Osteocyte (in vitro differentiated cells): Measurements from ENCODE around the gene RAB40B. TPM values are rescaled to one million over a fixed set of nuclear protein-coding genes. Genes with fewer than 3 reads are reported as not detected.

ENCODE experiments used
- DNase-seq: peaks from one replicate; pipeline ENCODE4 v3.0.0; 2021; ENCODE audit warnings: mixed read lengths; ENCODE audit not compliant: unreplicated experiment; ENCODE audit errors: extremely low spot score
- H3K27ac Mint-ChIP-seq: one replicate; pipeline ENCODE4 v1.8.0; 2021; ENCODE audit warnings: mild to moderate bottlenecking, mixed read lengths; ENCODE audit not compliant: unreplicated experiment
- H3K27me3 Mint-ChIP-seq: one replicate; pipeline ENCODE4 v1.8.0; 2021; ENCODE audit warnings: mixed read lengths; ENCODE audit not compliant: unreplicated experiment
- H3K36me3 Mint-ChIP-seq: one replicate; pipeline ENCODE4 v1.8.0; 2021; ENCODE audit warnings: mixed read lengths; ENCODE audit not compliant: unreplicated experiment
- H3K4me1 Mint-ChIP-seq: one replicate; pipeline ENCODE4 v1.8.0; 2021; ENCODE audit warnings: mixed read lengths; ENCODE audit not compliant: unreplicated experiment
- H3K4me3 Mint-ChIP-seq: one replicate; pipeline ENCODE4 v1.8.0; 2021; ENCODE audit warnings: mild to moderate bottlenecking, moderate library complexity, mixed read lengths; ENCODE audit not compliant: unreplicated experiment
- H3K9me3 Mint-ChIP-seq: one replicate; pipeline ENCODE4 v1.8.0; 2021; ENCODE audit warnings: mixed read lengths; ENCODE audit not compliant: unreplicated experiment
- total RNA-seq: library from RNA; stranded (reverse); gene quantifications from 2 replicates; pipeline ENCODE4 v1.2.1, GENCODE V29; 2021
- TF ChIP-seq, protein P1 (sequence below): fragments of 200-600 bp; sonication (generic); IDR thresholded peaks from 2 replicates; pipeline ENCODE4 v1.5.0; 2021; ENCODE audit warnings: antibody characterized with exemption, mild to moderate bottlenecking, moderate library complexity

RAB40B gene
- total RNA-seq, 1 donor from 2014 or later, result 13.4 TPM

DNA sequence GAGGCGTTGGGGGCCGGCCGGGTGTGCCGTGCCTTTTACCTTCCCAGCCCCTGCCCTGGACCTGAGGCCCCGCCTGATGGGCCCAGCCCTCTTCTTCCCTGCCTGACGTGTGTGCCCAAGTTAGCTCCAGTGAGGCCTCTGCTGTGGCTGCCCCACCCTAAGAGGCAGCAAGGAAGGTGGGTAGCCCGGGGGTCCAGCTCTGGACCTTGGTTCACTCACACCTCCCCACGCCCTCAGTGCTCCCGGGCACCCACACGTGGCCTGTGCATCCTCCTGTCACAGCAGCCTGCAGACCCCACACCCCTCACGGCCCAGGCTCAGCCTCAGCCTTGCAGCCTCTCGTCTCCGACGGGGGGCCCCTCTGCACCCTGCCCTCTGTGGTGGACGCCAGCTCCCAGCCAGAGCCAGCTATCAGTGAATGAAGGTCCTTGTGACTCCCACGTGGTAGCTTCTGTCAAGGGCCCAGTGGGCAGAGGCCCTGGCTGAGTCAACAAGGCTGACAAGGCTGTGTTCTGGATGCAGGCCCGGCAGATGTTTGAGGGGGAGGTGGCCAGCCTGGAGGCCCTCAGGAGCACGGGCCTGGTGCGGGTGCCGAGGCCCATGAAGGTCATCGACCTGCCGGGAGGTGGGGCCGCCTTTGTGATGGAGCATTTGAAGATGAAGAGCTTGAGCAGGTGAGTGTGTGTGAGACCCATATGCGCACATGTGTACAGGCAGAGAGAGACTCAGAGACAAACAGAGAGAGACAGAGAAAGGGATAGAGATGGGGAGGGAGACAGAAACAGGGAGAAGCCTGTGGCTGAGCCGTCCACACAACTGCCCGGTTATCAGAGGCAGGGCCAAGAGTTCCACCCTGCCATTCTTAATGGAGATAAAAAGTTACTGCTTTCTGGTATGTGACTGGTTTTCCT, 39.7 kb upstream of the RAB40B start:
- Mint-ChIP-seq H3K27me3 (no peaks in the 10 kb centered on the region), H3K36me3 (peaks cover 34% of the 10 kb centered on the region), H3K4me3 (no peak overlapping the region), H3K4me1 (peaks cover 10% of the 10 kb centered on the region), H3K9me3 (peaks cover 10% of the 10 kb centered on the region), H3K27ac (no peak overlapping the region)
- TF ChIP-seq, protein P1, sequence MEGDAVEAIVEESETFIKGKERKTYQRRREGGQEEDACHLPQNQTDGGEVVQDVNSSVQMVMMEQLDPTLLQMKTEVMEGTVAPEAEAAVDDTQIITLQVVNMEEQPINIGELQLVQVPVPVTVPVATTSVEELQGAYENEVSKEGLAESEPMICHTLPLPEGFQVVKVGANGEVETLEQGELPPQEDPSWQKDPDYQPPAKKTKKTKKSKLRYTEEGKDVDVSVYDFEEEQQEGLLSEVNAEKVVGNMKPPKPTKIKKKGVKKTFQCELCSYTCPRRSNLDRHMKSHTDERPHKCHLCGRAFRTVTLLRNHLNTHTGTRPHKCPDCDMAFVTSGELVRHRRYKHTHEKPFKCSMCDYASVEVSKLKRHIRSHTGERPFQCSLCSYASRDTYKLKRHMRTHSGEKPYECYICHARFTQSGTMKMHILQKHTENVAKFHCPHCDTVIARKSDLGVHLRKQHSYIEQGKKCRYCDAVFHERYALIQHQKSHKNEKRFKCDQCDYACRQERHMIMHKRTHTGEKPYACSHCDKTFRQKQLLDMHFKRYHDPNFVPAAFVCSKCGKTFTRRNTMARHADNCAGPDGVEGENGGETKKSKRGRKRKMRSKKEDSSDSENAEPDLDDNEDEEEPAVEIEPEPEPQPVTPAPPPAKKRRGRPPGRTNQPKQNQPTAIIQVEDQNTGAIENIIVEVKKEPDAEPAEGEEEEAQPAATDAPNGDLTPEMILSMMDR, result no peak
- no peak for DNase-seq

DNA sequence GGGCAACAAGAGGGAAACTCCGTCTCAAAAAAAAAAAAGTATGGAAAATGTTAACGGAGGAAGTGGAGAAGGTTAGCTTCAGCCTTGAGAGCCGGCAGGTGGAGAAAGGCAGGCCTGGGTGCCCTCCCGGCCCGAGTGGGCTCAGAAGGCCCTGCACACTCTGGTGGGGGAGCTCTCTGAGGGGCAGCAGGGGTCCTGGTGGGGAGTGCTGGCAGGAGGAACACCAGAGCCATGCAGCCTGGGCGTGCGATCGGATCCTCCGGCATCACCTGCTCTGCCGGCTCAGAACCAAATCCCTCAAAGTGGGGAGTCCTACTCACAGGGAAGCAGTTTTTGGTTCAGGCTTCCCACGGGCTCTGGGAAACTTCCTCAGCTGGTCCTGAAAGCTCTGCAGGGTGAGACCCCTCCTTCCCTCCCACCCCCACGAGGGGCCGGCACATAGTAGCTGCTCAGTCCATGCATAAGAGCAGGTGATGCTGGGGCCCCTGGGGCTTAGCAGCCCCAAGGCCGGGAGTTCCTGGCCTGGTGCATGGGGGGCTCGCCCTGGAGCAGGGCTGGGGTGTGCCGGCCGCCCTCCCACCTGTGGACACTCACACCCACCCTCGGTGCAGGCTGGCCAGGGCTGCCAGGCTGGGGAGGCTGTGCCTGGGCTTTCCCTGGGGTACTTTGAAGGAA, 38.1 kb upstream of the RAB40B start:
- Mint-ChIP-seq H3K27ac (no peak overlapping the region), H3K4me1 (peaks cover 10% of the 10 kb centered on the region), H3K4me3 (peak overlapping the region; percentile 72), H3K27me3 (no peaks in the 10 kb centered on the region), H3K36me3 (peaks cover 29% of the 10 kb centered on the region), H3K9me3 (peaks cover 10% of the 10 kb centered on the region)
- TF ChIP-seq, protein P1, result no peak
- no peak for DNase-seq

DNA sequence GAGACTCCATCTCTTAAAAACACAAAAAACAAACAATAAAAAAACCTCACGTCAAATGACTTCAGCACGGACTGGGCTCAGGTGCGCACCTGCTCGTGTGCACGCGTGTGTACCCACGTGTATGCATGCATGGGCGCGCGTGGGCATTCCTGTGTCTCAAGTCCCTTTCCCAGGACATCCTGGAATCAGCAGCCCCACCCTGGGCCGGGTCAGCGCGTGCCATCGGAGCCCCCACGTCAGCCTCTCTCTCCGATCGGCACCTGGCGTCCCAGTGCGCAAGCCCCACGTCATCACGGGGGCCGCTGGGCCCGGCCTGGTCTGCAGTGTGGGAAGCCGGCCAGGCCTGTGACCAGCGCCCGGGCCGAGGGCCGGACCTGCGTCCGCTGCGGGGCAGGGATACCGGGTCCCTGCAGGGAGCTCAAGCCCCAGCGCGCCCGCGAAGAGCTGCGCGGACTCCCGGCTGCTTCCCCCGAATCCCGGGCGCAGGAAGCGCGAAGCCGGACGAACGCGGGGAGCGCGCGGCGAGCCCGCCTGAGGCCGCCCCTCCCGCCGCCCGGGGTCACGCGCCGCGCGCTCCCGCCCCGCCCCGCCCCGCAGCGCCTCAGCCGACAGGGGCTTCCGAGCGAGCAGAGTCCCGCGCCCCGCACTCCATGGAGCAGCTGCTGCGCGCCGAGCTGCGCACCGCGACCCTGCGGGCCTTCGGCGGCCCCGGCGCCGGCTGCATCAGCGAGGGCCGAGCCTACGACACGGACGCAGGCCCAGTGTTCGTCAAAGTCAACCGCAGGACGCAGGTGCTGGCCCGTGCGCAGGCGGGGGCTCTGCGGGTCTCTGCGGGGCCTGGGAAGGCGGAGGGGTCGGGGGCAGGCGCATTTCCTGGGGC, 36.7 kb upstream of the RAB40B start, which contains the start of gene FN3K:
TSS of gene FN3K (plus strand) at position 629 of the 880 bp plus-strand sequence. CDS start at position 651, 22 bp downstream.
- TF ChIP-seq, protein P1, result no peak

DNA sequence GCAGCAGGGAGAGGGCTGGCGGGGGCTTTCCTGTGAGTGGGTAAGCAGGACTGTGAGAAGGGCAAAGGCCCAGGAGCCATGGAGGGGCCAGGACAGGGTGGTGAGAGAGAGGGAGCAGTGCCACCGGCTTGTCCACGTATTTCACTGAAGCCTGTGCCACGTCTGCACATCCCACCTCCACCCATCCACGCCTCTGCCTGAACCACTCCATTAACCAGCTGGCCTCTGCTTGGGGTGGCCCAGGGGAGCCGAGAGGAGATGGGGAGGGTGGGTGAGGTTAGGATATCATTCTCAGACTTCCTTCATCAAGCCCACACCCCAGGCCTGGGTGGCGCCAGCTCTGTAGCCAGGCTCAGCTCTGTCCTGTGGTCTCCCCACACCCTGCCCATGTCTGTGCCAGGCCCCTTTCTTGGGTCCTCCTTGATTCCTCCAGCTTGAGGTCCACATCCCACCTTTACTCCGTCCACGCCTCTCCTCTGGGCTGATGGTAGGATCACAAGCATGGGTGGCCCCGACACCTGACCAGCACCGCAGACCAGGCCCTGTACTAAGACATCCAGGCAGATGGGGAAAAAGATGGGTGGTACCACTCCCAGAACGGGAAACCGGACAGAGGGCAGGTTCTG, 33.7 kb upstream of the RAB40B start:
- Mint-ChIP-seq H3K27me3 (no peaks in the 10 kb centered on the region), H3K4me1 (peaks cover 10% of the 10 kb centered on the region), H3K9me3 (no peaks in the 10 kb centered on the region), H3K4me3 (no peak overlapping the region), H3K36me3 (peaks cover 21% of the 10 kb centered on the region), H3K27ac (no peak overlapping the region)
- TF ChIP-seq, protein P1, result no peak
- no peak for DNase-seq

More for the DNA sequence above, 36.7 kb upstream of the RAB40B start, which contains the start of gene FN3K:
- H3K4me3 Mint-ChIP-seq, result peak within 1 kb of the TSS; percentile 72
- peaks cover 10% of the 10 kb centered on the region for H3K4me1 Mint-ChIP-seq
- DNase-seq, result no peak
- peak within 1 kb of the TSS; percentile 44 for H3K27ac Mint-ChIP-seq
- H3K27me3 Mint-ChIP-seq, result no peaks in the 10 kb centered on the region
- no peaks in the 10 kb centered on the region for H3K9me3 Mint-ChIP-seq
- peaks cover 20% of the 10 kb centered on the region for H3K36me3 Mint-ChIP-seq
